Activated CD8-positive, alpha-beta T cell treated with anti-CD3 and anti-CD28 coated beads for 36 hours (primary cell): ENCODE measurements around the gene CIDEC. TPM values are rescaled to one million over a fixed set of nuclear protein-coding genes. Genes with fewer than 3 reads are reported as not detected.

Source experiments
- ATAC-seq: fragments of 200-7000 bp; cut with Tn5 transposase; one replicate; pipeline ENCODE4 v1.10.0; 2021; ENCODE audit warnings: mild to moderate bottlenecking, moderate library complexity
- CTCF ChIA-PET: fragments of 350-600 bp; sonication (Branson Sonifier 250); formaldehyde crosslinking; loops from one replicate; lab custom pipeline; 2021; ENCODE audit warnings: antibody characterized with exemption; lab: Charles Lee
- POLR2A ChIA-PET: fragments of 350-600 bp; sonication (Branson Sonifier 250); formaldehyde crosslinking; loops from one replicate; lab custom pipeline; 2021; ENCODE audit warnings: antibody characterized with exemption; lab: Charles Lee
- DNase-seq: peaks from one replicate; pipeline ENCODE4 v3.0.0-alpha.2; 2020
- H3K27ac Mint-ChIP-seq: one replicate; pipeline ENCODE4 v1.8.0; 2021; ENCODE audit warnings: mild to moderate bottlenecking, mixed read lengths
- H3K27me3 Mint-ChIP-seq: one replicate; pipeline ENCODE4 v1.8.0; 2021; ENCODE audit warnings: mixed read lengths
- H3K36me3 Mint-ChIP-seq: one replicate; pipeline ENCODE4 v1.8.0; 2021; ENCODE audit warnings: low read depth, mixed read lengths
- H3K4me1 Mint-ChIP-seq: one replicate; pipeline ENCODE4 v1.8.0; 2021; ENCODE audit warnings: low read depth, mixed read lengths
- H3K4me3 Mint-ChIP-seq: one replicate; pipeline ENCODE4 v1.8.0; 2021; ENCODE audit warnings: mild to moderate bottlenecking, moderate library complexity, mixed read lengths
- H3K9me3 Mint-ChIP-seq: one replicate; pipeline ENCODE4 v1.8.0; 2021; ENCODE audit warnings: mixed read lengths
- CTCF ChIP-seq: fragments of 200-600 bp; IDR thresholded peaks from one replicate; pipeline ENCODE4 v1.8.0; 2022; ENCODE audit warnings: antibody characterized with exemption, mild to moderate bottlenecking
- intact Hi-C: fragments of 100-400 bp; cut with micrococcal nuclease; formaldehyde crosslinking; loops from one replicate; pipeline ENCODE4 v1.10.0; 2022
- total RNA-seq, 2 experiments: library from RNA; stranded (reverse); gene quantifications; one replicate each; pipeline ENCODE4 v1.2.3, GENCODE V29; 2021

Gene CIDEC
- total RNA-seq, 2 experiments from 2014 or later = not detected

DNA sequence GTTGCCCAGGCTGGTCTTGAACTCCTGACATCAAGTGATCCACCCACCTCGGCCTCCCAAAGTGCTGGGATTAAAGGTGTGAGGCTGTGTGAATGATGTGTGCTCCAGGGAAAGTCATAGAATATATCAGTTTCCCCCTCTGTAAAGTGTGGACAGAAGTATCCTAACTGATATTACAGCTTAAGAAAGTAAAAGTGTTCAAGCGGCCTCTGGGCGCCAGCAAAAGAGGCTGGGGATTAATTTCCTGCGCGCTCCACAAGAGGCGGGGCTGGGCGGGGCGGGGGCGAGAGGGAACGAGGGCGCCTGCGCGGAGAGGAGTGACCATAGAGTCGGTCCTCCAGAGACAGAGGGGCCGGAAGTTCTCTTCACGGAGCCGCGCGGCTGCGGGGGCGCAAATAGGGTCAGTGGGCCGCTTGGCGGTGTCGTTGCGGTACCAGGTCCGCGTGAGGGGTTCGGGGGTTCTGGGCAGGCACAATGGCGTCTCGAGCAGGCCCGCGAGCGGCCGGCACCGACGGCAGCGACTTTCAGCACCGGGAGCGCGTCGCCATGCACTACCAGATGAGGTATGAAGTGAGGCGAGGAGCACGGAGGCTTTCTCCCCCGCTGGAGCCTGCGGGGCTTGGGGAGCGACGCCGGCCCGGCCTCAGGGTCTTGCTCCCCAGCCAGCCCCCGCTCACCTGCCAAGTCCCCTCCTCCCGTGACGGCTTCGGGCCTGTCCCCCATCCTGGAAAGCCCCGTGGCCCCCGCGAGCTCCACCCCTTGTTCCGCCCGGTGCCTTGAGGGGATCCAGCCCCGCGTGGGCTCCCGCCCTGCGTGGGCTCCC lies 10.4 kb upstream of the CIDEC start, which contains the start of gene JAGN1:
JAGN1 (plus strand) TSS at position 362 of the 823 bp plus-strand sequence; CDS start at position 475, 113 bp downstream.
- TF ChIP-seq CTCF = no peak
- ChIA-PET CTCF (interaction anchor here (0.9 to 2.0 kb wide), 7 partner anchors 10 to 164 kb away, joined by 3 to 12 read pairs (median 3); partner anchors contain the start of genes CIDEC and CRELD1), POLR2A (interaction anchor here (0.8 to 7.7 kb wide), 12 partner anchors 11 to 61 kb away, joined by 3 to 57 read pairs (median 4); partner anchors contain the start of genes CIDEC, CRELD1 and IL17RE)
- DNase-seq (peak; percentile 94), ATAC-seq (peak; percentile 86)
- H3K27ac Mint-ChIP-seq = peak within 1 kb of the TSS; percentile 99
- peak within 1 kb of the TSS; percentile 99 for H3K4me3 Mint-ChIP-seq
- peaks cover 39% of the 10 kb centered on the region for H3K36me3 Mint-ChIP-seq
- peaks cover 5% of the 10 kb centered on the region for H3K9me3 Mint-ChIP-seq
- H3K4me1 Mint-ChIP-seq = peaks cover 27% of the 10 kb centered on the region
- no peaks in the 10 kb centered on the region for H3K27me3 Mint-ChIP-seq
- intact Hi-C loops = no loop called here

- H3K27ac Mint-ChIP-seq = peak overlapping the region; percentile 99
- ATAC-seq (no peak), DNase-seq (no peak)
- no peak for TF ChIP-seq CTCF
- CTCF ChIA-PET = interaction anchor here (1.4 kb wide), 1 partner anchor 41 kb away, joined by 5 read pairs; no protein-coding TSS in a partner anchor
- POLR2A ChIA-PET = interaction anchor here (1.6 to 2.7 kb wide), 2 partner anchors 13 to 60 kb away, joined by 3 to 10 read pairs; partner anchors contain the start of gene IL17RE
- H3K9me3 Mint-ChIP-seq = peaks cover 2% of the 10 kb centered on the region
- H3K4me1 Mint-ChIP-seq = peaks cover 21% of the 10 kb centered on the region
- H3K27me3 Mint-ChIP-seq = no peaks in the 10 kb centered on the region
- intact Hi-C loops = no loop called here
- H3K36me3 Mint-ChIP-seq = peaks cover 33% of the 10 kb centered on the region
- peak overlapping the region; percentile 99 for H3K4me3 Mint-ChIP-seq
Observed at GRCh38 chr3:9889405-9889804, 9.4 kb upstream of the CIDEC start.

- CTCF ChIA-PET = no interaction called here
- Mint-ChIP-seq H3K36me3 (peaks cover 25% of the 10 kb centered on the region), H3K4me1 (peaks cover 13% of the 10 kb centered on the region), H3K27me3 (no peaks in the 10 kb centered on the region), H3K9me3 (peaks cover 2% of the 10 kb centered on the region), H3K27ac (no peak overlapping the region), H3K4me3 (no peak overlapping the region)
- DNase-seq = no peak
- ATAC-seq = no peak
- no peak for TF ChIP-seq CTCF
- intact Hi-C loops = no loop called here
- POLR2A ChIA-PET = no interaction called here
Observed at GRCh38 chr3:9888540-9888939, 8.5 kb upstream of the CIDEC start.

DNA sequence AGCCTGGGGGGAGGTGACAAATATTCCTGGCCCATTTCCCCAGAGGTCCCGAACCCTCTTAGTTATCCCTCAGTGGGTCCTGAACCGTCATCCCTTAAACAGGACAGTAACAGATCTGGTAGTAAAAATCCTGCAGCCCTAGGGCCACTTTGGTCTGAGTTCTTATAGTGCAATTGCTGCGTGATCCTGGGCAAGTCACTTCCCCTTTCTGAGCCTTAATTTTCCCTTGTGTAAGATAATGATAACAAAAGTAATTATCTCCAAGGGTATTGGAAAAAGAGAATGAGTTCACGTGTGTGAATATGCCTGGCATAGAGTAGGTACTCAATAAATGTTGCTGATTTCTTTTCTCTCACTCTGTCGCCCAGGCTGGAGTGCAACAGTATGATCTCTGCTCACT lies 7.4 kb upstream of the CIDEC start:
- POLR2A ChIA-PET = no interaction called here
- CTCF ChIA-PET = no interaction called here
- ATAC-seq (no peak), DNase-seq (no peak)
- Mint-ChIP-seq H3K27ac (no peak overlapping the region), H3K4me3 (no peak overlapping the region), H3K4me1 (peaks cover 5% of the 10 kb centered on the region), H3K9me3 (no peaks in the 10 kb centered on the region), H3K27me3 (no peaks in the 10 kb centered on the region), H3K36me3 (peaks cover 14% of the 10 kb centered on the region)
- intact Hi-C loops = no loop called here
- no peak for TF ChIP-seq CTCF

DNA sequence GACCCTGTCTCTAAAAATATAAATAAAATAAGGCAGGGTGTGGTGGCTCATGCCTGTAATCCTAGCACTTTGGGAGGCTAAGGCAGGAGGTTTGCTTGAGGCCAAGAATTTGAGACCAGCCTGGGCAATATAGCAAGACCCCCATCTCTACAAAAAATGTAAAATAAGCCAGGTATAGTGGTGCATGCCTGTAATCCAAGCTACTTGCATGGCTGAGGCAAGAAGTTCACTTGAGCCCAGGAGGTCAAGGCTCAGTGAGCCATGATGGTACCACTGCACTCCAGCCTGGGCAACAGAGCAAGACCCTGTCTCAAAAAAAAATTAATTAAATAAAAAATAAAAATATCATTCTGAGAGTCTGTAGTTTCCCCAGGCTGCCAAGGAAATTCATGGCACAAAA lies 6.3 kb upstream of the CIDEC start:
- no peak for TF ChIP-seq CTCF
- no peak for DNase-seq
- H3K27me3 Mint-ChIP-seq = no peaks in the 10 kb centered on the region
- H3K27ac Mint-ChIP-seq = no peak overlapping the region
- H3K36me3 Mint-ChIP-seq = peaks cover 7% of the 10 kb centered on the region
- H3K4me3 Mint-ChIP-seq = no peak overlapping the region
- ChIA-PET CTCF (no interaction called here), POLR2A (no interaction called here)
- no peak for ATAC-seq
- intact Hi-C loops = no loop called here
- peaks cover 1% of the 10 kb centered on the region for H3K4me1 Mint-ChIP-seq
- H3K9me3 Mint-ChIP-seq = no peaks in the 10 kb centered on the region
